OCI-LY7 (cell line): ENCODE data around the gene CRAMP1.

ENCODE experiments used
- EZH2phosphoT487 ChIP-seq: fragments of 200-600 bp; sonication (generic); IDR thresholded peaks from 2 replicates; pipeline ENCODE4 v1.6.1; 2018; ENCODE audit warnings: low read depth, borderline replicate concordance, mild to moderate bottlenecking, mixed run types, antibody characterized with exemption, low read length, moderate library complexity, mixed read lengths
- TF ChIP-seq, protein P1 (sequence below): fragments of 200-600 bp; sonication (generic); conservative IDR thresholded peaks from 2 replicates; pipeline ENCODE4 v1.5.1; 2014; ENCODE audit warnings: mild to moderate bottlenecking, antibody characterized with exemption, low read length, moderate library complexity, mixed read lengths

DNA sequence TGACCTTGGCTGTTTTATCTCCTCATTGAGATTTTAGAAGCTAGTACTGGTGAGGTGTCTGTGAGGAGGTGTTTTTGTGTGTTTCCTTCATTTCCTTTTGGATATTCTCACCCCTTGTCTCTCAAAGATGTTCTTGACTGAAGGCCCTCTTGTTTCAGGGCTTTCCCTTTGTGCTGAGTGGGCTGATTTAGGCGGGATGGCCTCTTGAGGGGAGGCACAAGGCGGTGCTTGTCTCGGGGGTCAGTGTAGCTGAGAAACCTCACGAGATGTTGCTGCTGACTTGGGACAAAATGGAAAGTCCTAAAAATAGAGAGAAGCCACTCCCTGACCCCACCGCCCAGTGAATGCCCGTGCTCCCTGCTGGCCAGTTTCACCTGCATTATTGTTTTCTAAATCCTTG, 14.2 kb downstream of the CRAMP1 start:
- TF ChIP-seq, protein P1, sequence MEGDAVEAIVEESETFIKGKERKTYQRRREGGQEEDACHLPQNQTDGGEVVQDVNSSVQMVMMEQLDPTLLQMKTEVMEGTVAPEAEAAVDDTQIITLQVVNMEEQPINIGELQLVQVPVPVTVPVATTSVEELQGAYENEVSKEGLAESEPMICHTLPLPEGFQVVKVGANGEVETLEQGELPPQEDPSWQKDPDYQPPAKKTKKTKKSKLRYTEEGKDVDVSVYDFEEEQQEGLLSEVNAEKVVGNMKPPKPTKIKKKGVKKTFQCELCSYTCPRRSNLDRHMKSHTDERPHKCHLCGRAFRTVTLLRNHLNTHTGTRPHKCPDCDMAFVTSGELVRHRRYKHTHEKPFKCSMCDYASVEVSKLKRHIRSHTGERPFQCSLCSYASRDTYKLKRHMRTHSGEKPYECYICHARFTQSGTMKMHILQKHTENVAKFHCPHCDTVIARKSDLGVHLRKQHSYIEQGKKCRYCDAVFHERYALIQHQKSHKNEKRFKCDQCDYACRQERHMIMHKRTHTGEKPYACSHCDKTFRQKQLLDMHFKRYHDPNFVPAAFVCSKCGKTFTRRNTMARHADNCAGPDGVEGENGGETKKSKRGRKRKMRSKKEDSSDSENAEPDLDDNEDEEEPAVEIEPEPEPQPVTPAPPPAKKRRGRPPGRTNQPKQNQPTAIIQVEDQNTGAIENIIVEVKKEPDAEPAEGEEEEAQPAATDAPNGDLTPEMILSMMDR, result no peak
- no peak for TF ChIP-seq EZH2phosphoT487
